Measurements from ENCODE around the gene ANK3.

DNA sequence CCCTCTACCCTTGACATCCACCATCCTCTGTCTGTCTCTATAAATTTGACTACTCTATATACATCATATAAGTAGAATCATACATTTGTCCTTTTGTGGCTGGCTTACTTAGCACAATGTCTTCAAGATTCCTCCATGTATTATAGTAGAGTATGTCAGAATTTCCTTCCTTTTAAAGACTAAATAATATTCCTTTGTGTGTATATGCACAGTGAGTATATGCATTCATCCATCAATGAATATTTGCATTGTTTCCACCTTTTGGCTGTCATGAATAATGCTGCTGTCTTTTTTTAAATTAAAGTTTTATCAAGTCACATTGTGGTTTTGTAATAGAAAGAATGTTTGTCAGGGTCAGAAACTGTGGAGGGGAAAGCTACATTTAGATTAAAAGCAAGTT is 195.3 kb downstream of the ANK3 start:
- TF ChIP-seq, protein P1, sequence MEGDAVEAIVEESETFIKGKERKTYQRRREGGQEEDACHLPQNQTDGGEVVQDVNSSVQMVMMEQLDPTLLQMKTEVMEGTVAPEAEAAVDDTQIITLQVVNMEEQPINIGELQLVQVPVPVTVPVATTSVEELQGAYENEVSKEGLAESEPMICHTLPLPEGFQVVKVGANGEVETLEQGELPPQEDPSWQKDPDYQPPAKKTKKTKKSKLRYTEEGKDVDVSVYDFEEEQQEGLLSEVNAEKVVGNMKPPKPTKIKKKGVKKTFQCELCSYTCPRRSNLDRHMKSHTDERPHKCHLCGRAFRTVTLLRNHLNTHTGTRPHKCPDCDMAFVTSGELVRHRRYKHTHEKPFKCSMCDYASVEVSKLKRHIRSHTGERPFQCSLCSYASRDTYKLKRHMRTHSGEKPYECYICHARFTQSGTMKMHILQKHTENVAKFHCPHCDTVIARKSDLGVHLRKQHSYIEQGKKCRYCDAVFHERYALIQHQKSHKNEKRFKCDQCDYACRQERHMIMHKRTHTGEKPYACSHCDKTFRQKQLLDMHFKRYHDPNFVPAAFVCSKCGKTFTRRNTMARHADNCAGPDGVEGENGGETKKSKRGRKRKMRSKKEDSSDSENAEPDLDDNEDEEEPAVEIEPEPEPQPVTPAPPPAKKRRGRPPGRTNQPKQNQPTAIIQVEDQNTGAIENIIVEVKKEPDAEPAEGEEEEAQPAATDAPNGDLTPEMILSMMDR (IDR thresholded peaks at IDR 0.05; ENCODE audit: poor library complexity): no peak
- no peak for TF ChIP-seq EZH2 (IDR thresholded peaks at IDR 0.05; ENCODE audit: borderline replicate concordance)
- no peak for TF ChIP-seq EZH2phosphoT487 (IDR thresholded peaks at IDR 0.05; ENCODE audit: low read depth, severe bottlenecking, unreplicated experiment)
